ENCODE data around the gene ANK2.
"Not testable (repeated sequence)": the region's sequence is repeated elsewhere in the genome, so short reads cannot be mapped to it uniquely, and the experiment has no call there.

Gene ANK2

GRCh38 chr4:113060853-113061252 is 11.4 kb downstream of the ANK2 start:
- Histone ChIP-seq H3K27me3 (no peaks in the 10 kb centered on the region), H3K4me3 (ENCODE audit: low read depth, low read length) (no peak overlapping the region), H3K36me3 (peaks cover 54% of the 10 kb centered on the region), H3K4me1 (peaks cover 30% of the 10 kb centered on the region), H3K9me3 (no peaks in the 10 kb centered on the region)
- no peak for DNase-seq
- TF ChIP-seq CTCF (IDR thresholded peaks at IDR 0.05; ENCODE audit: low read depth, low read length): no peak

- Histone ChIP-seq H3K9me3 (no peaks in the 10 kb centered on the region), H3K4me1 (peaks cover 31% of the 10 kb centered on the region), H3K4me3 (ENCODE audit: low read depth, low read length) (peak overlapping the region; percentile 21; the same call in 1 of the 2 replicates), H3K27me3 (no peaks in the 10 kb centered on the region), H3K36me3 (peaks cover 56% of the 10 kb centered on the region)
- DNase-seq: no peak
- 0 out of 2 replicates have a peak, but pooled peaks have one; percentile 14 for TF ChIP-seq CTCF (IDR thresholded peaks at IDR 0.05; ENCODE audit: low read depth, low read length)
Measured at GRCh38 chr4:113064244-113064643, 14.8 kb downstream of the ANK2 start.

- H3K36me3 ChIP-seq: peaks cover 54% of the 10 kb centered on the region
- H3K27me3 ChIP-seq: no peaks in the 10 kb centered on the region
- H3K9me3 ChIP-seq: no peaks in the 10 kb centered on the region
- no peak for TF ChIP-seq CTCF (IDR thresholded peaks at IDR 0.05; ENCODE audit: low read depth, low read length)
- H3K4me3 ChIP-seq (ENCODE audit: low read depth, low read length): no peak overlapping the region
- peaks cover 26% of the 10 kb centered on the region for H3K4me1 ChIP-seq
- no peak for DNase-seq
Measured at GRCh38 chr4:113065629-113066028, 16.2 kb downstream of the ANK2 start.

GRCh38 chr4:113068771-113069170 is 19.3 kb downstream of the ANK2 start:
- Histone ChIP-seq H3K4me1 (peaks cover 18% of the 10 kb centered on the region), H3K4me3 (ENCODE audit: low read depth, low read length) (peak overlapping the region; percentile 78), H3K36me3 (peaks cover 48% of the 10 kb centered on the region)
- not testable (repeated sequence) for H3K9me3 ChIP-seq, H3K27me3 ChIP-seq, DNase-seq

DNA sequence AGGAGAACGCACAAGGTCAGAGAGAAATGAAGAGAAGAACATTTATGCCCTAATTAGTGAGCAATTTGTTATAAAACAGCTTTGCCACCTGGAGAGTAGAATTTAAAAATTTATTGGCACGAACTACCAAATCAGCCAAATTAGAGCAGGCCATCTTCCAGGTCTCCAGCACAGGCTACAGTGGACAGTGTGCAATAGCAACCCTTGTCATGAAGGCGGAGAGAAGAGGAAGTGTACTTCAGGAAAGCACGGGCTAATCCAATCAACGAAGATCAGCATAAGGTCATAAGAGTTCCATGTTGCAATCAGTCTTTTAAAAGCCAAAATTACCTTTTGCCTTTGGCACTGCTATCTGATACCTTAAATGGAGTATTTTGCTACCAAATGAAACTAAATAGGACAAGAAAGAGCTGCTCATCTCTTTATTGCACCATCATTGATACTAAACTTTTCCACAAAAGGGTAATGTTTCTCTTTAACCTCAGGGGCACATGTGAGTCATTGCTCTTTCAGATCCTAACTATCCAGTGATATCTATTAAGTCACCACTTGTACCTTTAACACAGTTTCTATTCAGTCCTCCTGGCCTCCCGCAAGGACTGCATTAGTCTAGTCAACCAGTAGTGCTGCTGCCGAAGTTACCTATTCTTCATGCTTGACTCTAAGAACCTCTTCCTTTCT is 19.9 kb downstream of the ANK2 start:
- Histone ChIP-seq H3K36me3 (peaks cover 43% of the 10 kb centered on the region), H3K27me3 (no peaks in the 10 kb centered on the region), H3K9me3 (no peaks in the 10 kb centered on the region), H3K4me1 (peaks cover 24% of the 10 kb centered on the region), H3K4me3 (ENCODE audit: low read depth, low read length) (peak overlapping the region; percentile 78)
- DNase-seq: no peak
- TF ChIP-seq CTCF (IDR thresholded peaks at IDR 0.05; ENCODE audit: low read depth, low read length): no peak

DNA sequence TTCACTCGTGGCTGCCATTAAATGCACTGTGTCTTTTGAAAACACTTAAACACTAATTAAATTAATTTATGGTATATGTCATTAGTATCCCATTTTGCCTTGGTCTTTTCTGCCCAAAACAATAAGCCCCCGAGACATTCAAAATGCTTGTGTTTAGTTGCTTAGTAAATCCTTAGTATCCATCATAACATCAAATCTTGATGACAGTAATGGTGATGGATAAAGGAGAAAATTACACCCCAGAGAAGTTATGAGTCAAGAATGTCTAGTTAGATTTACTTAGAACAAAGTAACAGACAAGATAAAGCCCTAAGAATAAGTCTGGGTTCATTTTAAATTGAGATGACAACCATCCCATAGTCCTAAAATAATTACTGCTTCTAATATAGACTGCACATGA is 21.3 kb downstream of the ANK2 start:
- H3K36me3 ChIP-seq: peaks cover 36% of the 10 kb centered on the region
- peak overlapping the region; percentile 78 for H3K4me3 ChIP-seq (ENCODE audit: low read depth, low read length)
- no peaks in the 10 kb centered on the region for H3K27me3 ChIP-seq
- H3K4me1 ChIP-seq: peaks cover 31% of the 10 kb centered on the region
- no peak for DNase-seq
- TF ChIP-seq CTCF (IDR thresholded peaks at IDR 0.05; ENCODE audit: low read depth, low read length): no peak
- no peaks in the 10 kb centered on the region for H3K9me3 ChIP-seq

Data from BE2C (cell line).